K562 (cell line): ENCODE data around the gene CBFA2T2. TPM values are rescaled to one million over a fixed set of nuclear protein-coding genes. Genes with fewer than 3 reads are reported as not detected.

ENCODE experiments used
- ATAC-seq: fragments of 200-7000 bp; cut with Tn5 transposase; 3 replicates; pipeline ENCODE4 v1.9.1; 2020; ENCODE audit warnings: moderate library complexity
- BruUV-seq: library from RNA; stranded (reverse); fragments of 400-500 nt; replicated peaks from 2 replicates; lab custom pipeline; 2021; lab: Mats Ljungman, UMichigan
- CTCF ChIA-PET: fragments of 300-600 bp; formaldehyde crosslinking; extraction: SDS; loops from one replicate; lab custom pipeline; 2021; ENCODE audit warnings: low intra/inter-chr PET ratio; lab: Yijun Ruan, JAX
- POLR2A ChIA-PET: fragments of 300-600, 350-650 bp; sonication (Branson Sonifier 250); formaldehyde crosslinking; extraction: SDS; loops from one replicate; lab custom pipeline; 2021; ENCODE audit warnings: antibody characterized with exemption, inconsistent platforms; lab: Yijun Ruan, JAX
- DNase-seq, 4 experiments: peaks; one replicate each; pipeline versions ENCODE4 v3.0.0 to v3.0.0-alpha.2; 2011 to 2018; ENCODE audit warnings: low spot score in 3 of 4, mixed read lengths in 3 of 4; ENCODE audit errors: extremely low read depth in 1 of 4
- FAIRE-seq: peaks from 2 replicates; lab custom pipeline; 2011; peaks lifted over from hg19 to GRCh38; lab: Jason Lieb, UNC
- H2AFZ ChIP-seq: 2 replicates; pipeline ENCODE4 v1.6.0; 2011; ENCODE audit warnings: low read depth, low read length, control low read depth, inconsistent platforms
- H3K27ac ChIP-seq: fragments of 200-600 bp; 3 replicates; pipeline ENCODE4 v1.8.0; 2011; ENCODE audit warnings: low read depth, mild to moderate bottlenecking, control low read depth, inconsistent platforms, low read length, moderate library complexity, mixed read lengths; ENCODE audit errors: extremely low read depth
- H3K27me3 ChIP-seq, 2 experiments: fragments of 300-600 bp in 1 of 2; 2 replicates in 1 of 2; 3 replicates in 1 of 2; pipeline versions ENCODE4 v1.6.0 to v1.8.0; 2011; ENCODE audit warnings: inconsistent platforms in 2 of 2, low read length in 2 of 2, mild to moderate bottlenecking in 1 of 2, mixed read lengths in 1 of 2, moderate library complexity in 1 of 2; ENCODE audit not compliant: control insufficient read depth in 2 of 2, insufficient read depth in 2 of 2
- H3K36me3 ChIP-seq: fragments of 300-600 bp; 3 replicates; pipeline ENCODE4 v1.8.0; 2011; ENCODE audit warnings: mild to moderate bottlenecking, low read length, inconsistent platforms; ENCODE audit not compliant: control insufficient read depth, insufficient read depth
- H3K4me1 ChIP-seq, 2 experiments: fragments of 200-600 bp in 1 of 2; replicated peaks in 1 of 2; 2 replicates in 1 of 2; 3 replicates in 1 of 2; pipeline versions ENCODE4 v1.5.1 to v1.8.0; 2011; ENCODE audit warnings: inconsistent platforms in 2 of 2, low read length in 2 of 2, mild to moderate bottlenecking in 1 of 2, mixed read lengths in 1 of 2, moderate library complexity in 1 of 2; ENCODE audit not compliant: control insufficient read depth in 2 of 2, insufficient read depth in 2 of 2
- H3K4me2 ChIP-seq: 2 replicates; pipeline ENCODE4 v1.6.1; 2011; ENCODE audit warnings: low read length, control low read depth, inconsistent platforms, mixed read lengths; ENCODE audit not compliant: insufficient read depth
- H3K4me3 ChIP-seq: fragments of 200-600 bp; sonication (generic), shearing (Covaris generic); 2 replicates; pipeline ENCODE4 v1.5.1; 2016; ENCODE audit warnings: control low read depth, inconsistent platforms
- H3K79me2 ChIP-seq: fragments of 200-600 bp; 3 replicates; pipeline ENCODE4 v1.8.0; 2011; ENCODE audit warnings: low read length, inconsistent platforms; ENCODE audit not compliant: control insufficient read depth, insufficient read depth
- H3K9ac ChIP-seq, 2 experiments: 2 replicates each; pipeline versions ENCODE4 v1.6.0 to v1.6.1; 2011; ENCODE audit warnings: low read depth in 2 of 2, low read length in 2 of 2, control low read depth in 1 of 2, inconsistent platforms in 1 of 2, mild to moderate bottlenecking in 1 of 2, mixed read lengths in 1 of 2; ENCODE audit not compliant: insufficient read depth in 1 of 2
- H3K9me1 ChIP-seq: one replicate; pipeline ENCODE4 v1.6.0; 2011; ENCODE audit warnings: inconsistent platforms, mild to moderate bottlenecking, low read length, moderate library complexity; ENCODE audit not compliant: control insufficient read depth, insufficient read depth
- H3K9me3 ChIP-seq: replicated peaks from 2 replicates; pipeline ENCODE4 v1.5.1; 2011; ENCODE audit warnings: low read depth, low read length, inconsistent platforms; ENCODE audit not compliant: control insufficient read depth, insufficient read depth
- H4K20me1 ChIP-seq: replicated peaks from 2 replicates; pipeline ENCODE4 v1.6.1; 2011; ENCODE audit warnings: low read length, inconsistent platforms, mixed read lengths; ENCODE audit not compliant: control insufficient read depth, insufficient read depth
- ATF1 ChIP-seq, 2 experiments: fragments of 450-650 bp in 1 of 2; IDR thresholded peaks; 2 replicates each; pipeline ENCODE4 v1.6.1; 2016; ENCODE audit warnings: missing compliant biosample characterization in 1 of 2, missing genetic modification characterization in 1 of 2
- CREB1 ChIP-seq, 2 experiments: sonication (generic) in 1 of 2; formaldehyde crosslinking in 1 of 2; IDR thresholded peaks; 2 replicates each; pipeline versions ENCODE4 v1.6.1 to v1.8.0; 2012 to 2022; ENCODE audit warnings: inconsistent platforms in 1 of 2, mild to moderate bottlenecking in 1 of 2, missing genetic modification reagents in 1 of 2, moderate library complexity in 1 of 2
- CXXC5 ChIP-seq: fragments of 250-450 bp; sonication (Bioruptor Pico); IDR thresholded peaks from 2 replicates; pipeline ENCODE4 v1.8.0; 2022; ENCODE audit warnings: inconsistent platforms, mild to moderate bottlenecking, moderate library complexity
- FOS ChIP-seq: IDR thresholded peaks from 3 replicates; pipeline ENCODE4 v1.6.1; 2011; ENCODE audit not compliant: insufficient read length; ENCODE audit errors: extremely low read depth
- FOXP1 ChIP-seq: sonication (generic); formaldehyde crosslinking; IDR thresholded peaks from 2 replicates; pipeline ENCODE4 v1.8.0; 2022; ENCODE audit warnings: mild to moderate bottlenecking, missing genetic modification reagents
- GABPB1 ChIP-seq: sonication (generic); formaldehyde crosslinking; IDR thresholded peaks from 2 replicates; pipeline ENCODE4 v1.8.0; 2022; ENCODE audit warnings: mild to moderate bottlenecking, missing genetic modification reagents
- L3MBTL2 ChIP-seq: fragments of 450-650 bp; IDR thresholded peaks from 2 replicates; pipeline ENCODE4 v1.6.1; 2016; ENCODE audit warnings: mild to moderate bottlenecking, moderate library complexity
- POU5F1 ChIP-seq: fragments of 150-350 bp; IDR thresholded peaks from 2 replicates; pipeline ENCODE4 v1.6.1; 2014; ENCODE audit warnings: borderline replicate concordance, low read length, low read depth, mild to moderate bottlenecking; ENCODE audit not compliant: partially characterized antibody
- SMAD4 ChIP-seq: fragments of 250-450 bp; sonication (Bioruptor Pico); conservative IDR thresholded peaks from 2 replicates; pipeline ENCODE4 v1.8.0; 2021; ENCODE audit warnings: inconsistent platforms, mild to moderate bottlenecking, moderate library complexity
- ZC3H11A ChIP-seq: IDR thresholded peaks from 2 replicates; pipeline ENCODE4 v1.6.1; 2012; ENCODE audit warnings: low read depth, low read length, improper control_type of control experiment
- ZFX ChIP-seq: sonication (generic); formaldehyde crosslinking; IDR thresholded peaks from 2 replicates; pipeline ENCODE4 v1.8.0; 2022; ENCODE audit warnings: mild to moderate bottlenecking, missing genetic modification reagents, moderate library complexity
- WGBS: fragments of 100-300 bp; shearing (Covaris generic); methylation state at CpG from one replicate; pipeline ENCODE4 v1.1.6; 2016; ENCODE audit warnings: low coverage, mixed read lengths; ENCODE audit not compliant: insufficient coverage; ENCODE audit errors: missing lambda C conversion rate; 5-methylcytosine and 5-hydroxymethylcytosine counted together
- in situ Hi-C: fragments of 300-500 bp; cut with MboI; formaldehyde crosslinking; loops from 4 replicates; pipeline ENCODE4 v1.15.0; 2018; ENCODE audit warnings: inconsistent platforms, mixed read lengths
- intact Hi-C: fragments of 100-400 bp; cut with micrococcal nuclease; formaldehyde crosslinking; loops from 2 replicates; pipeline ENCODE4 v1.14.2; 2022
- polyA plus RNA-seq, 8 experiments: library from polyadenylated mRNA; depleted of rRNA in 4 of 8; stranded (reverse) in 5 of 8; unstranded in 3 of 8; fragments of >200 nt; fragmentation: Nextera tagmentation in 2 of 8; fragmentation: Illumina TruSeq in 1 of 8; extraction: Ambion mirVana in 2 of 8; extraction: Trizol in 1 of 8; gene quantifications; 2 replicates each; pipeline versions ENCODE4 v1.2.1 to v1.2.3, GENCODE V29; 2011 to 2014; ENCODE audit warnings: inconsistent platforms in 1 of 8, missing spikeins in 1 of 8
- total RNA-seq, 7 experiments: library from RNA; depleted of rRNA in 6 of 7; stranded (reverse); fragments of >200 nt in 6 of 7; fragmentation: Illumina TruSeq in 2 of 7; extraction: Trizol in 2 of 7; gene quantifications; 2 replicates each; pipeline versions ENCODE4 v1.2.1 to v1.2.3, GENCODE V29; 2011 to 2021; ENCODE audit warnings: low replicate concordance in 1 of 7
- TF ChIP-seq, protein P1 (sequence below): fragments of 450-650 bp; conservative IDR thresholded peaks from 2 replicates; pipeline ENCODE4 v1.6.1; 2016; ENCODE audit warnings: missing genetic modification characterization, low read depth, mild to moderate bottlenecking, control low read depth, missing compliant biosample characterization
- TF ChIP-seq, protein P2 (sequence below), 2 experiments: IDR thresholded peaks in 1 of 2; conservative IDR thresholded peaks in 1 of 2; 2 replicates each; pipeline ENCODE4 v1.6.1; 2016; ENCODE audit warnings: low read depth in 2 of 2, mild to moderate bottlenecking in 1 of 2, missing compliant biosample characterization in 1 of 2, missing genetic modification characterization in 1 of 2, moderate library complexity in 1 of 2
- TF ChIP-seq, protein P3 (sequence below): fragments of 450-650 bp; IDR thresholded peaks from 2 replicates; pipeline ENCODE4 v1.6.1; 2018; ENCODE audit warnings: mild to moderate bottlenecking, low read depth; ENCODE audit not compliant: partially characterized antibody

CBFA2T2 gene
- total and polyA plus RNA-seq, 9 of the 15 experiments (the other 6 are each of a cell fraction or from before 2014, with no cell fraction given), result 0.27 to 9.6 (median 5.8) TPM

DNA sequence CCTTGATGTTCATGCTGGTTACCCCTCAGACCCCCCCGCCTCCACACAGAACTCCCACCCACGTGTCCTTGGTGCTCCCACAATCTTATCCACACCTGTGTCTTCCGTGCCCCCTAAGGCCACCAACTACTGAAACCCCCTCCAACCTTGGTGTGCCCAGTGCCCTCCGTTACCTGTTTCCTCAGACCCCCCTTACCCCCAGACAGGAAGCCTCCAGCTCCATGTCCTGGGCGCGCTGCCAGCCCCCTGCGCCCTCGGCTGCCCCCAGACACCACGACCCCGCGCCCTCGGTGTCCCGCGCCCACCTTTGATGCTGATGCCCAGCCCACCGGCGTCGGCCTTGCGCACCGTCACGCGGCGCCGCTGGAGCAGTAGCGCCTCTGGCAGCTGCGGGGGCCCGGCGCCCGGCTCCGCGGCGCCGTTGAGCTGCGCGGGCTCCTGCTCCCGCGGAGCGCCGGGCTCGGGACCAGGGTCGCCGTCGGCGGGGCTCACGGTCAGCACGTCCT is 46.8 kb upstream of the CBFA2T2 start:
- Histone ChIP-seq H3K9me3 (no peaks in the 10 kb centered on the region), H3K9me1 (no peaks in the 10 kb centered on the region), H2AFZ (peak overlapping the region; percentile 70), H3K27ac (peak overlapping the region; percentile 76; the same call in 2 of the 3 replicates), H3K27me3 (no peaks in the 10 kb centered on the region), H4K20me1 (no peaks in the 10 kb centered on the region), H3K4me3 (peak overlapping the region; percentile 78), H3K9ac (peak overlapping the region; percentile 52 to 94; a peak in 3 of 4 replicates), H3K4me2 (peak overlapping the region; percentile 81), H3K4me1 (peaks cover 38 to 43% of the 10 kb centered on the region in 2 experiments; a peak in 4 of 5 replicates), H3K36me3 (peaks cover 9% of the 10 kb centered on the region; the same call in 1 of the 3 replicates), H3K79me2 (peaks cover 23% of the 10 kb centered on the region; the same call in 2 of the 3 replicates)
- ChIA-PET POLR2A (interaction anchor here (0.6 to 2.2 kb wide), 8 partner anchors 11 to 211 kb away, joined by 3 to 7 read pairs (median 4); no protein-coding TSS in a partner anchor), CTCF (interaction anchor here (0.7 kb wide), 1 partner anchor 70 kb away, joined by 3 read pairs; no protein-coding TSS in a partner anchor)
- intact Hi-C loops (loop anchor here (5.0 kb wide), 1 partner anchor 41 kb away; the partner anchor contains the start of gene CDK5RAP1), in situ Hi-C loops (no loop called here)
- ATAC-seq (peak; percentile 20), FAIRE-seq (no peak), DNase-seq (peak; percentile 42 to 61 (median 56))
- BruUV-seq, result no TSS peak
- 1% methylated on average over 27 of the region's 45 CpGs for WGBS
- TF ChIP-seq, protein P1, sequence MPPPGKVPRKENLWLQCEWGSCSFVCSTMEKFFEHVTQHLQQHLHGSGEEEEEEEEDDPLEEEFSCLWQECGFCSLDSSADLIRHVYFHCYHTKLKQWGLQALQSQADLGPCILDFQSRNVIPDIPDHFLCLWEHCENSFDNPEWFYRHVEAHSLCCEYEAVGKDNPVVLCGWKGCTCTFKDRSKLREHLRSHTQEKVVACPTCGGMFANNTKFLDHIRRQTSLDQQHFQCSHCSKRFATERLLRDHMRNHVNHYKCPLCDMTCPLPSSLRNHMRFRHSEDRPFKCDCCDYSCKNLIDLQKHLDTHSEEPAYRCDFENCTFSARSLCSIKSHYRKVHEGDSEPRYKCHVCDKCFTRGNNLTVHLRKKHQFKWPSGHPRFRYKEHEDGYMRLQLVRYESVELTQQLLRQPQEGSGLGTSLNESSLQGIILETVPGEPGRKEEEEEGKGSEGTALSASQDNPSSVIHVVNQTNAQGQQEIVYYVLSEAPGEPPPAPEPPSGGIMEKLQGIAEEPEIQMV, result no peak
- TF ChIP-seq CREB1 (IDR thresholded peaks at IDR 0.05) (peak; percentile 22; the same call in 1 of the 2 replicates), CREB1 (CRISPR knock-in tag; IDR thresholded peaks at IDR 0.05) (no peak), FOXP1 (CRISPR knock-in tag) (peak; percentile 45; the same call in 1 of the 2 replicates), FOS (no peak), ZFX (CRISPR knock-in tag) (peak; percentile 50; the same call in 1 of the 2 replicates), ZC3H11A (no peak), ATF1 (CRISPR knock-in tag; IDR thresholded peaks at IDR 0.05) (no peak), ATF1 (tag; IDR thresholded peaks at IDR 0.05) (0 out of 2 replicates have a peak, but pooled peaks have one; percentile 10), CXXC5 (CRISPR knock-in tag) (peak; percentile 56; the same call in 1 of the 2 replicates), GABPB1 (CRISPR knock-in tag) (no peak), POU5F1 (no peak), SMAD4 (CRISPR knock-in tag) (peak; percentile 33), L3MBTL2 (peak; percentile 74)
- TF ChIP-seq, protein P2, sequence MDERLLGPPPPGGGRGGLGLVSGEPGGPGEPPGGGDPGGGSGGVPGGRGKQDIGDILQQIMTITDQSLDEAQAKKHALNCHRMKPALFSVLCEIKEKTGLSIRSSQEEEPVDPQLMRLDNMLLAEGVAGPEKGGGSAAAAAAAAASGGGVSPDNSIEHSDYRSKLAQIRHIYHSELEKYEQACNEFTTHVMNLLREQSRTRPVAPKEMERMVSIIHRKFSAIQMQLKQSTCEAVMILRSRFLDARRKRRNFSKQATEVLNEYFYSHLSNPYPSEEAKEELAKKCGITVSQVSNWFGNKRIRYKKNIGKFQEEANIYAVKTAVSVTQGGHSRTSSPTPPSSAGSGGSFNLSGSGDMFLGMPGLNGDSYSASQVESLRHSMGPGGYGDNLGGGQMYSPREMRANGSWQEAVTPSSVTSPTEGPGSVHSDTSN (CRISPR knock-in tag; IDR thresholded peaks at IDR 0.05; ENCODE audit: low read depth), result no peak
- TF ChIP-seq, protein P2 (tag; conservative IDR thresholded peaks at IDR 0.05; ENCODE audit: low read depth), result no peak
- TF ChIP-seq, protein P3, sequence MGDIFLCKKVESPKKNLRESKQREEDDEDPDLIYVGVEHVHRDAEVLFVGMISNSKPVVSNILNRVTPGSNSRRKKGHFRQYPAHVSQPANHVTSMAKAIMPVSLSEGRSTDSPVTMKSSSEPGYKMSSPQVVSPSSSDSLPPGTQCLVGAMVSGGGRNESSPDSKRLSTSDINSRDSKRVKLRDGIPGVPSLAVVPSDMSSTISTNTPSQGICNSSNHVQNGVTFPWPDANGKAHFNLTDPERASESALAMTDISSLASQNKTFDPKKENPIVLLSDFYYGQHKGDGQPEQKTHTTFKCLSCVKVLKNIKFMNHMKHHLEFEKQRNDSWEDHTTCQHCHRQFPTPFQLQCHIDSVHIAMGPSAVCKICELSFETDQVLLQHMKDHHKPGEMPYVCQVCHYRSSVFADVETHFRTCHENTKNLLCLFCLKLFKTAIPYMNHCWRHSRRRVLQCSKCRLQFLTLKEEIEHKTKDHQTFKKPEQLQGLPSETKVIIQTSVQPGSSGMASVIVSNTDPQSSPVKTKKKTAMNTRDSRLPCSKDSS, result no peak
